HEK293 (cell line): ENCODE measurements around the gene IL1A.

Experiments
- CTCF ChIA-PET: fragments of 350-600 bp; formaldehyde crosslinking; extraction: SDS; loops from one replicate; lab custom pipeline; 2021; ENCODE audit warnings: antibody characterized with exemption; lab: Yijun Ruan, JAX
- POLR2A ChIA-PET: fragments of 300-600 bp; formaldehyde crosslinking; extraction: SDS; loops from one replicate; lab custom pipeline; 2020; ENCODE audit warnings: antibody characterized with exemption, inconsistent platforms; lab: Yijun Ruan, JAX
- H3K27ac ChIP-seq: fragments of 200-500 bp; sonication (Bioruptor generic); 2 replicates; pipeline ENCODE4 v1.5.1; 2014; ENCODE audit warnings: low read depth, low read length, control low read depth, inconsistent platforms; ENCODE audit errors: extremely low read depth
- H3K36me3 ChIP-seq, 2 experiments: fragments of 200-500 bp in 1 of 2; sonication (Bioruptor generic) in 1 of 2; 1 replicate in 1 of 2; 2 replicates in 1 of 2; pipeline ENCODE4 v1.5.1; 2014 to 2017; ENCODE audit warnings: inconsistent platforms in 2 of 2, low read length in 2 of 2; ENCODE audit not compliant: control insufficient read depth in 2 of 2, insufficient read depth in 1 of 2
- H3K4me1 ChIP-seq: fragments of 200-500 bp; sonication (Bioruptor generic); 2 replicates; pipeline ENCODE4 v1.5.1; 2014; ENCODE audit warnings: mild to moderate bottlenecking, low read length, inconsistent platforms; ENCODE audit not compliant: control insufficient read depth, insufficient read depth
- H3K4me3 ChIP-seq: 2 replicates; pipeline ENCODE4 v1.5.1; 2011; ENCODE audit warnings: low read depth, mild to moderate bottlenecking, control low read depth, low read length, moderate library complexity
- H3K9me3 ChIP-seq: fragments of 200-500 bp; sonication (Bioruptor generic); 2 replicates; pipeline ENCODE4 v1.5.1; 2014; ENCODE audit warnings: low read depth, low read length, inconsistent platforms; ENCODE audit not compliant: control insufficient read depth, insufficient read depth
- AEBP2 ChIP-seq: fragments of 450-650 bp; formaldehyde crosslinking; IDR thresholded peaks from 2 replicates; pipeline ENCODE4 v1.5.1; 2016; ENCODE audit warnings: missing biosample characterization, missing genetic modification characterization, borderline replicate concordance
- KLF10 ChIP-seq: fragments of 450-650 bp; IDR thresholded peaks from 2 replicates; pipeline ENCODE4 v1.5.1; 2018; ENCODE audit warnings: missing biosample characterization, mild to moderate bottlenecking, missing genetic modification characterization
- KLF16 ChIP-seq: fragments of 450-650 bp; formaldehyde crosslinking; IDR thresholded peaks from 2 replicates; pipeline ENCODE4 v1.5.1; 2017; ENCODE audit warnings: missing biosample characterization, missing genetic modification characterization
- PRDM4 ChIP-seq: fragments of 450-650 bp; formaldehyde crosslinking; IDR thresholded peaks from 2 replicates; pipeline ENCODE4 v1.5.1; 2017; ENCODE audit warnings: missing biosample characterization, missing genetic modification characterization
- SP7 ChIP-seq: fragments of 450-650 bp; formaldehyde crosslinking; IDR thresholded peaks from 2 replicates; pipeline ENCODE4 v1.5.1; 2016; ENCODE audit warnings: missing biosample characterization, missing genetic modification characterization
- ZBTB48 ChIP-seq: fragments of 450-650 bp; formaldehyde crosslinking; IDR thresholded peaks from 2 replicates; pipeline ENCODE4 v1.5.1; 2016; ENCODE audit warnings: missing biosample characterization, missing genetic modification characterization
- ZNF10 ChIP-seq: fragments of 450-650 bp; formaldehyde crosslinking; IDR thresholded peaks from 2 replicates; pipeline ENCODE4 v1.5.1; 2017; ENCODE audit warnings: missing biosample characterization, missing genetic modification characterization
- ZNF121 ChIP-seq: fragments of 450-650 bp; formaldehyde crosslinking; IDR thresholded peaks from 2 replicates; pipeline ENCODE4 v1.5.1; 2016; ENCODE audit warnings: missing biosample characterization, missing genetic modification characterization
- ZNF211 ChIP-seq: fragments of 450-650 bp; formaldehyde crosslinking; IDR thresholded peaks from 2 replicates; pipeline ENCODE4 v1.5.1; 2016; ENCODE audit warnings: low read depth, missing biosample characterization, missing genetic modification characterization
- ZNF239 ChIP-seq: fragments of 450-650 bp; formaldehyde crosslinking; IDR thresholded peaks from 2 replicates; pipeline ENCODE4 v1.5.1; 2016; ENCODE audit warnings: missing biosample characterization, missing genetic modification characterization
- ZNF280C ChIP-seq: fragments of 450-650 bp; formaldehyde crosslinking; IDR thresholded peaks from 2 replicates; pipeline ENCODE4 v1.5.1; 2016; ENCODE audit warnings: missing biosample characterization, missing genetic modification characterization
- ZNF354C ChIP-seq: fragments of 450-650 bp; formaldehyde crosslinking; IDR thresholded peaks from 2 replicates; pipeline ENCODE4 v1.5.1; 2016; ENCODE audit warnings: missing biosample characterization, missing genetic modification characterization, low read depth, borderline replicate concordance
- ZNF391 ChIP-seq: fragments of 450-650 bp; formaldehyde crosslinking; IDR thresholded peaks from 2 replicates; pipeline ENCODE4 v1.5.1; 2016; ENCODE audit warnings: low read depth, missing biosample characterization, missing genetic modification characterization, borderline replicate concordance
- ZNF529 ChIP-seq: fragments of 450-650 bp; formaldehyde crosslinking; IDR thresholded peaks from 2 replicates; pipeline ENCODE4 v1.5.1; 2017; ENCODE audit warnings: missing genetic modification characterization, missing biosample characterization; ENCODE audit not compliant: insufficient replicate concordance
- ZNF530 ChIP-seq: fragments of 450-650 bp; formaldehyde crosslinking; IDR thresholded peaks from 2 replicates; pipeline ENCODE4 v1.5.1; 2016; ENCODE audit warnings: low read depth, missing biosample characterization, missing genetic modification characterization
- ZNF560 ChIP-seq: fragments of 450-650 bp; formaldehyde crosslinking; IDR thresholded peaks from 2 replicates; pipeline ENCODE4 v1.5.1; 2017; ENCODE audit warnings: missing biosample characterization, missing genetic modification characterization, borderline replicate concordance
- ZNF830 ChIP-seq: fragments of 450-650 bp; IDR thresholded peaks from 2 replicates; pipeline ENCODE4 v1.5.0; 2018; ENCODE audit warnings: missing biosample characterization, missing genetic modification characterization, low read depth, mild to moderate bottlenecking, moderate library complexity
- TF ChIP-seq, protein P1 (sequence below): fragments of 450-650 bp; formaldehyde crosslinking; IDR thresholded peaks from 2 replicates; pipeline ENCODE4 v1.5.1; 2016; ENCODE audit warnings: missing biosample characterization, missing genetic modification characterization

IL1A gene

DNA sequence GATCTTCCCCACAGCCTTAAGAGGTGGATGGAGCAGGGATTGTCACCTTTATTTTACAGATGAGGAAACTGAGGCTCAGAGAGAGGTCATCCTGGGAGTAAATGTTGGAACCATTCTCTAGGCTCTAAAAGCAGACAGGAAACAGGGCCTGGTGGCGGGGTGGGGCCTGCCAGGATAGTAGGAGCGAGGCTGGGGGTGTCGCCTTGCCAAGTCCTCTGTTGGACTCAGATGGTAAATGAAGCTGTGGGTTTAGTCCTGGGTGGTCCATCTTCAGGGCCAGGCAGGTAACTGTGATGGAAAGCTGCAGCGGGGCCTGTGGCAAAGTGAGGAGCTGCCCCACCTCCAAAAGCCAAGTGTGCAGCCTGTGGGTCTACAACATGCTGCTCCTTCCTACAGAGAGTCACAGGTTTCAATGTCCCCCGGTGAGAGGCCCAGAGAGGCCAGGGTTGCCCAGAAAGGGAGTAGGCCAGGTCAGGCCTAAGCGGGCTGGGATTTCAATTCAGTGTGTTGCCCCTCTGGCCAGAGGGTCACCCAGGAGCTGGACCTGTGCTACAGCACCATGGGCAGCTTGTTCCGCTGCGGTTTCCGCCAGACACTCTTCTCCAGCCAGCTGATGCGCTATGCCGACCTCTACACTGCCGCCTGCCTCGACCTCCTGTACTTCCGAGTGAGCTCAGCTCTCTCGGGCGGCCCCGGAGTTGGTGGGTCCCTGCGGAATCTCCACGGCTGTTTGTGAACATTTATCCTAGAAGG, 56.8 kb downstream of the IL1A start:
- CTCF ChIA-PET = interaction anchor here (0.5 to 8.9 kb wide), 32 partner anchors 9 to 1014 kb away, joined by 3 to 204 read pairs (median 6); partner anchors contain the start of genes CHCHD5 and SLC20A1
- POLR2A ChIA-PET = interaction anchor here (0.6 to 2.7 kb wide), 2 partner anchors 81 to 236 kb away, joined by 3 to 8 read pairs; no protein-coding TSS in a partner anchor
- H3K9me3 ChIP-seq = no peaks in the 10 kb centered on the region
- no peak overlapping the region for H3K27ac ChIP-seq
- no peak overlapping the region for H3K4me3 ChIP-seq
- TF ChIP-seq KLF10 (tag by site-specific recombination) = no peak
- no peak for TF ChIP-seq ZNF354C (tag by site-specific recombination)
- TF ChIP-seq SP7 = no peak
- TF ChIP-seq ZNF280C (tag by site-specific recombination) = no peak
- TF ChIP-seq PRDM4 (tag by site-specific recombination) = no peak
- no peak for TF ChIP-seq ZNF560 (tag by site-specific recombination)
- TF ChIP-seq ZNF211 (tag by site-specific recombination) = no peak
- no peak for TF ChIP-seq ZNF391 (tag by site-specific recombination)
- TF ChIP-seq AEBP2 (tag by site-specific recombination) = no peak
- TF ChIP-seq ZNF830 (tag by site-specific recombination) = no peak
- no peak for TF ChIP-seq KLF16 (tag by site-specific recombination)
- TF ChIP-seq ZNF10 (tag by site-specific recombination) = no peak
- no peak for TF ChIP-seq ZNF121 (tag by site-specific recombination)
- TF ChIP-seq, protein P1, sequence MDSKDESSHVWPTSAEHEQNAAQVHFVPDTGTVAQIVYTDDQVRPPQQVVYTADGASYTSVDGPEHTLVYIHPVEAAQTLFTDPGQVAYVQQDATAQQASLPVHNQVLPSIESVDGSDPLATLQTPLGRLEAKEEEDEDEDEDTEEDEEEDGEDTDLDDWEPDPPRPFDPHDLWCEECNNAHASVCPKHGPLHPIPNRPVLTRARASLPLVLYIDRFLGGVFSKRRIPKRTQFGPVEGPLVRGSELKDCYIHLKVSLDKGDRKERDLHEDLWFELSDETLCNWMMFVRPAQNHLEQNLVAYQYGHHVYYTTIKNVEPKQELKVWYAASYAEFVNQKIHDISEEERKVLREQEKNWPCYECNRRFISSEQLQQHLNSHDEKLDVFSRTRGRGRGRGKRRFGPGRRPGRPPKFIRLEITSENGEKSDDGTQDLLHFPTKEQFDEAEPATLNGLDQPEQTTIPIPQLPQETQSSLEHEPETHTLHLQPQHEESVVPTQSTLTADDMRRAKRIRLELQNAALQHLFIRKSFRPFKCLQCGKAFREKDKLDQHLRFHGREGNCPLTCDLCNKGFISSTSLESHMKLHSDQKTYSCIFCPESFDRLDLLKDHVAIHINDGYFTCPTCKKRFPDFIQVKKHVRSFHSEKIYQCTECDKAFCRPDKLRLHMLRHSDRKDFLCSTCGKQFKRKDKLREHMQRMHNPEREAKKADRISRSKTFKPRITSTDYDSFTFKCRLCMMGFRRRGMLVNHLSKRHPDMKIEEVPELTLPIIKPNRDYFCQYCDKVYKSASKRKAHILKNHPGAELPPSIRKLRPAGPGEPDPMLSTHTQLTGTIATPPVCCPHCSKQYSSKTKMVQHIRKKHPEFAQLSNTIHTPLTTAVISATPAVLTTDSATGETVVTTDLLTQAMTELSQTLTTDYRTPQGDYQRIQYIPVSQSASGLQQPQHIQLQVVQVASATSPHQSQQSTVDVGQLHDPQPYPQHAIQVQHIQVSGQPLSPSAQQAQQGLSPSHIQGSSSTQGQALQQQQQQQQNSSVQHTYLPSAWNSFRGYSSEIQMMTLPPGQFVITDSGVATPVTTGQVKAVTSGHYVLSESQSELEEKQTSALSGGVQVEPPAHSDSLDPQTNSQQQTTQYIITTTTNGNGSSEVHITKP (tag by site-specific recombination) = no peak
- no peak for TF ChIP-seq ZBTB48 (tag by site-specific recombination)
- TF ChIP-seq ZNF530 (tag by site-specific recombination) = no peak
- TF ChIP-seq ZNF529 (tag by site-specific recombination) = no peak
- TF ChIP-seq ZNF239 (tag by site-specific recombination) = no peak
- H3K36me3 ChIP-seq = no peaks in the 10 kb centered on the region
- H3K4me1 ChIP-seq = no peaks in the 10 kb centered on the region
